GM12878 (cell line): Measurements from ENCODE around the gene COL9A2. TPM values are rescaled to one million over a fixed set of nuclear protein-coding genes. Genes with fewer than 3 reads are reported as not detected.

Source experiments
- ATF7 ChIP-seq: fragments of 450-650 bp; IDR thresholded peaks from 2 replicates; pipeline ENCODE4 v1.6.1; 2016; ENCODE audit warnings: low read depth, mild to moderate bottlenecking
- BCL11A ChIP-seq: IDR thresholded peaks from 2 replicates; pipeline ENCODE4 v1.6.1; 2011; ENCODE audit warnings: low read depth, low read length
- ESRRA ChIP-seq: IDR thresholded peaks from 2 replicates; pipeline ENCODE4 v1.6.1; 2012; ENCODE audit warnings: mild to moderate bottlenecking, low read length, improper control_type of control experiment
- ETV6 ChIP-seq, 2 experiments: fragments of 450-650 bp in 1 of 2; IDR thresholded peaks in 1 of 2; conservative IDR thresholded peaks in 1 of 2; 2 replicates each; pipeline ENCODE4 v1.6.1; 2014; ENCODE audit warnings: antibody characterized with exemption in 1 of 2, borderline replicate concordance in 1 of 2, low read depth in 1 of 2, mild to moderate bottlenecking in 1 of 2, moderate library complexity in 1 of 2
- HDAC2 ChIP-seq: fragments of 200-600 bp; sonication (generic); IDR thresholded peaks from 2 replicates; pipeline ENCODE4 v1.6.1; 2017
- HDAC6 ChIP-seq: fragments of 200-600 bp; sonication (generic); IDR thresholded peaks from one replicate; pipeline ENCODE4 v1.8.0; 2017; ENCODE audit warnings: antibody characterized with exemption; ENCODE audit not compliant: unreplicated experiment
- JUND ChIP-seq: IDR thresholded peaks from 2 replicates; pipeline ENCODE4 v1.6.1; 2012; ENCODE audit warnings: low read depth, mild to moderate bottlenecking, low read length, improper control_type of control experiment, moderate library complexity
- MEF2A ChIP-seq: IDR thresholded peaks from 2 replicates; pipeline ENCODE4 v1.6.1; 2011; ENCODE audit warnings: low read depth, mild to moderate bottlenecking, low read length, moderate library complexity; ENCODE audit not compliant: insufficient read depth
- MTA2 ChIP-seq: fragments of 450-650 bp; IDR thresholded peaks from 2 replicates; pipeline ENCODE4 v1.6.1; 2016; ENCODE audit warnings: low read depth, mild to moderate bottlenecking, moderate library complexity
- POLR2AphosphoS2 ChIP-seq: IDR thresholded peaks from 2 replicates; pipeline ENCODE4 v1.6.1; 2011; ENCODE audit warnings: low read depth, mild to moderate bottlenecking, low read length, improper control_type of control experiment, moderate library complexity
- SPI1 ChIP-seq: IDR thresholded peaks from 2 replicates; pipeline ENCODE4 v1.6.1; 2011; ENCODE audit warnings: low read depth, mild to moderate bottlenecking, low read length, moderate library complexity, borderline replicate concordance; ENCODE audit not compliant: insufficient read depth
- STAT3 ChIP-seq: IDR thresholded peaks from 2 replicates; pipeline ENCODE4 v1.6.1; 2011; ENCODE audit warnings: low read depth, low read length, improper control_type of control experiment
- TBL1XR1 ChIP-seq: IDR thresholded peaks from 2 replicates; pipeline ENCODE4 v1.6.1; 2012; ENCODE audit warnings: low read depth, low read length, improper control_type of control experiment
- YY1 ChIP-seq: IDR thresholded peaks from 2 replicates; pipeline ENCODE4 v1.6.1; 2011; ENCODE audit warnings: low read depth, mild to moderate bottlenecking, low read length
- ZNF217 ChIP-seq: fragments of 450-650 bp; IDR thresholded peaks from 2 replicates; pipeline ENCODE4 v1.6.1; 2017; ENCODE audit warnings: antibody characterized with exemption, mild to moderate bottlenecking
- ZZZ3 ChIP-seq: IDR thresholded peaks from 2 replicates; pipeline ENCODE4 v1.6.1; 2011; ENCODE audit warnings: low read depth; ENCODE audit not compliant: control insufficient read depth, insufficient read length
- polyA plus RNA-seq, 11 experiments: library from polyadenylated mRNA; depleted of rRNA in 4 of 11; unstranded in 6 of 11; stranded (reverse) in 5 of 11; fragments of >200 nt; fragmentation: Nextera tagmentation in 4 of 11; fragmentation: Illumina TruSeq in 1 of 11; extraction: Ambion mirVana in 4 of 11; extraction: Trizol in 1 of 11; gene quantifications; 1 replicate in 1 of 11; 2 replicates in 10 of 11; pipeline versions ENCODE4 v1.2.1 to v1.2.3, GENCODE V29; 2011 to 2016; ENCODE audit warnings: inconsistent platforms in 2 of 11, missing spikeins in 2 of 11, low read depth in 1 of 11
- total RNA-seq, 4 experiments: library from RNA; depleted of rRNA in 3 of 4; stranded (reverse); fragments of >200 nt in 3 of 4; fragmentation: Illumina TruSeq in 1 of 4; extraction: Trizol in 1 of 4; gene quantifications; 2 replicates each; pipeline versions ENCODE4 v1.2.1 to v1.2.3, GENCODE V29; 2013 to 2021
- TF ChIP-seq, protein P1 (sequence below): IDR thresholded peaks from 2 replicates; pipeline ENCODE4 v1.6.1; 2011; ENCODE audit warnings: mild to moderate bottlenecking, low read depth, low read length, moderate library complexity; ENCODE audit not compliant: insufficient replicate concordance
- TF ChIP-seq, protein P2 (sequence below): IDR thresholded peaks from 2 replicates; pipeline ENCODE4 v1.6.1; 2011; ENCODE audit warnings: low read depth, mild to moderate bottlenecking, low read length, moderate library complexity, borderline replicate concordance; ENCODE audit errors: extremely low read depth
- TF ChIP-seq, protein P3 (sequence below), 3 experiments: IDR thresholded peaks in 2 of 3; conservative IDR thresholded peaks in 1 of 3; 2 replicates each; pipeline ENCODE4 v1.5.1; 2011; ENCODE audit warnings: low read depth in 3 of 3, low read length in 3 of 3, mild to moderate bottlenecking in 3 of 3, control low read depth in 2 of 3, moderate library complexity in 2 of 3, inconsistent platforms in 1 of 3, mixed read lengths in 1 of 3; ENCODE audit not compliant: control insufficient read depth in 2 of 3, insufficient read depth in 1 of 3; ENCODE audit errors: extremely low read depth in 1 of 3
- TF ChIP-seq, protein P4 (sequence below): fragments of 450-650 bp; IDR thresholded peaks from 2 replicates; pipeline ENCODE4 v1.6.1; 2016; ENCODE audit warnings: mild to moderate bottlenecking

Gene COL9A2
- total and polyA plus RNA-seq, 10 of the 15 experiments (the other 5 are each of a cell fraction or from before 2014, with no cell fraction given), result 3.1 to 63.3 (median 22.4) TPM

DNA sequence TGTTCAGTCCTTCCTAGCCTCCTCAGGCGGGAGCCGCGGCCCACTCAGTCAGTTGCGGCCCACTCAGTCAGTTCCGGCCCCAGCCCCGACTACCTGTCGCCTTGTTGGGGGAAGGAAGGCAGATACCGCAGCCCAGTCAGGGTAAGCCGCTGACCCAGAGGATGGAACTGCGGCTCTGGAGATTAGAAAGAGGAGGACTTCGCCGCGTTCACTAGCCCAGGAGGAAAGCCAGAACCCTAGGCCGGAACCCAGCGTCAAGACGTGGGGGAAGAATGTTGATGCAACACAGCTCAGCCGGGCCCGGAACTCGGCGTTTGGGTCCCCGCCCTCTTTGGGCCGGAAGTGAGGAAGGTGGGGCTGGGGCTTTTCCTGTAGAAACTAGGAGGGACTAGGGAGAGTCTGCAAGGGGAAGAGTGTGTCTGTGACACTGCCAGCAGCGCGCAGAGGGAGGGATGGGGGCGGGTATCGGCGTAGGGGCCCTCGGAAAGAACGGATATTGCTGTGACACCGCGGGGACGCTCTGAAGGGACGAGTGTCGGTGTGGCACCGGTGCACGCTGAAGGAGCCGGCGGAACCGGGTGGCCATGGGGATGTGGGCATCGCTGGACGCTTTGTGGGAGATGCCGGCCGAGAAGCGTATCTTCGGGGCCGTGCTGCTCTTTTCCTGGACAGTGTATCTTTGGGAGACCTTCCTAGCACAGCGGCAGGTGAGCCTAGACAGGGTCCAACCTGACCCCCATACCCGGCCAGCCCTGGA, 59.2 kb downstream of the COL9A2 start, which contains the start of gene ZMPSTE24 (continued):
- TF ChIP-seq ZZZ3 (peak; percentile 49), BCL11A (0 out of 2 replicates have a peak, but pooled peaks have one; percentile 3), MEF2A (peak; percentile 75), ETV6 (conservative IDR thresholded peaks at IDR 0.05 in 1 of 2, IDR thresholded peaks at IDR 0.05 in 1 of 2; ENCODE audit: borderline replicate concordance in 1 of 2, low read depth in 1 of 2) (peak in 1 of 2 experiments; percentile 48; a peak in 1 of 4 replicates), HDAC6 (no peak), STAT3 (no peak), HDAC2 (no peak), ESRRA (peak; percentile 19; the same call in 1 of the 2 replicates), ATF7 (peak; percentile 79), YY1 (peak; percentile 90), POLR2AphosphoS2 (peak; percentile 85), TBL1XR1 (peak; percentile 62), MTA2 (peak; percentile 53; the same call in 1 of the 2 replicates), JUND (no peak), ZNF217 (no peak), SPI1 (no peak)
- TF ChIP-seq, protein P1, sequence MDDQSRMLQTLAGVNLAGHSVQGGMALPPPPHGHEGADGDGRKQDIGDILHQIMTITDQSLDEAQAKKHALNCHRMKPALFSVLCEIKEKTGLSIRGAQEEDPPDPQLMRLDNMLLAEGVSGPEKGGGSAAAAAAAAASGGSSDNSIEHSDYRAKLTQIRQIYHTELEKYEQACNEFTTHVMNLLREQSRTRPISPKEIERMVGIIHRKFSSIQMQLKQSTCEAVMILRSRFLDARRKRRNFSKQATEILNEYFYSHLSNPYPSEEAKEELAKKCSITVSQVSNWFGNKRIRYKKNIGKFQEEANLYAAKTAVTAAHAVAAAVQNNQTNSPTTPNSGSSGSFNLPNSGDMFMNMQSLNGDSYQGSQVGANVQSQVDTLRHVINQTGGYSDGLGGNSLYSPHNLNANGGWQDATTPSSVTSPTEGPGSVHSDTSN, result peak; percentile 10
- TF ChIP-seq, protein P2, sequence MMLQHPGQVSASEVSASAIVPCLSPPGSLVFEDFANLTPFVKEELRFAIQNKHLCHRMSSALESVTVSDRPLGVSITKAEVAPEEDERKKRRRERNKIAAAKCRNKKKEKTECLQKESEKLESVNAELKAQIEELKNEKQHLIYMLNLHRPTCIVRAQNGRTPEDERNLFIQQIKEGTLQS, result no peak
- TF ChIP-seq, protein P3, sequence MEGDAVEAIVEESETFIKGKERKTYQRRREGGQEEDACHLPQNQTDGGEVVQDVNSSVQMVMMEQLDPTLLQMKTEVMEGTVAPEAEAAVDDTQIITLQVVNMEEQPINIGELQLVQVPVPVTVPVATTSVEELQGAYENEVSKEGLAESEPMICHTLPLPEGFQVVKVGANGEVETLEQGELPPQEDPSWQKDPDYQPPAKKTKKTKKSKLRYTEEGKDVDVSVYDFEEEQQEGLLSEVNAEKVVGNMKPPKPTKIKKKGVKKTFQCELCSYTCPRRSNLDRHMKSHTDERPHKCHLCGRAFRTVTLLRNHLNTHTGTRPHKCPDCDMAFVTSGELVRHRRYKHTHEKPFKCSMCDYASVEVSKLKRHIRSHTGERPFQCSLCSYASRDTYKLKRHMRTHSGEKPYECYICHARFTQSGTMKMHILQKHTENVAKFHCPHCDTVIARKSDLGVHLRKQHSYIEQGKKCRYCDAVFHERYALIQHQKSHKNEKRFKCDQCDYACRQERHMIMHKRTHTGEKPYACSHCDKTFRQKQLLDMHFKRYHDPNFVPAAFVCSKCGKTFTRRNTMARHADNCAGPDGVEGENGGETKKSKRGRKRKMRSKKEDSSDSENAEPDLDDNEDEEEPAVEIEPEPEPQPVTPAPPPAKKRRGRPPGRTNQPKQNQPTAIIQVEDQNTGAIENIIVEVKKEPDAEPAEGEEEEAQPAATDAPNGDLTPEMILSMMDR (IDR thresholded peaks at IDR 0.05 in 2 of 3, conservative IDR thresholded peaks at IDR 0.05 in 1 of 3; ENCODE audit: control insufficient read depth in 2 of 3, extremely low read depth in 1 of 3, insufficient read depth in 1 of 3, low read depth in 3 of 3, low read length in 3 of 3), result no peak
- TF ChIP-seq, protein P4, sequence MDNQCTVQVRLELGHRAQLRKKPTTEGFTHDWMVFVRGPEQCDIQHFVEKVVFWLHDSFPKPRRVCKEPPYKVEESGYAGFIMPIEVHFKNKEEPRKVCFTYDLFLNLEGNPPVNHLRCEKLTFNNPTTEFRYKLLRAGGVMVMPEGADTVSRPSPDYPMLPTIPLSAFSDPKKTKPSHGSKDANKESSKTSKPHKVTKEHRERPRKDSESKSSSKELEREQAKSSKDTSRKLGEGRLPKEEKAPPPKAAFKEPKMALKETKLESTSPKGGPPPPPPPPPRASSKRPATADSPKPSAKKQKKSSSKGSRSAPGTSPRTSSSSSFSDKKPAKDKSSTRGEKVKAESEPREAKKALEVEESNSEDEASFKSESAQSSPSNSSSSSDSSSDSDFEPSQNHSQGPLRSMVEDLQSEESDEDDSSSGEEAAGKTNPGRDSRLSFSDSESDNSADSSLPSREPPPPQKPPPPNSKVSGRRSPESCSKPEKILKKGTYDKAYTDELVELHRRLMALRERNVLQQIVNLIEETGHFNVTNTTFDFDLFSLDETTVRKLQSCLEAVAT, result peak; percentile 86
